ENCODE data around the gene MZB1.
"Not testable (repeated sequence)": the region's sequence is repeated elsewhere in the genome, so short reads cannot be mapped to it uniquely, and the experiment has no call there.

MZB1 gene

DNA sequence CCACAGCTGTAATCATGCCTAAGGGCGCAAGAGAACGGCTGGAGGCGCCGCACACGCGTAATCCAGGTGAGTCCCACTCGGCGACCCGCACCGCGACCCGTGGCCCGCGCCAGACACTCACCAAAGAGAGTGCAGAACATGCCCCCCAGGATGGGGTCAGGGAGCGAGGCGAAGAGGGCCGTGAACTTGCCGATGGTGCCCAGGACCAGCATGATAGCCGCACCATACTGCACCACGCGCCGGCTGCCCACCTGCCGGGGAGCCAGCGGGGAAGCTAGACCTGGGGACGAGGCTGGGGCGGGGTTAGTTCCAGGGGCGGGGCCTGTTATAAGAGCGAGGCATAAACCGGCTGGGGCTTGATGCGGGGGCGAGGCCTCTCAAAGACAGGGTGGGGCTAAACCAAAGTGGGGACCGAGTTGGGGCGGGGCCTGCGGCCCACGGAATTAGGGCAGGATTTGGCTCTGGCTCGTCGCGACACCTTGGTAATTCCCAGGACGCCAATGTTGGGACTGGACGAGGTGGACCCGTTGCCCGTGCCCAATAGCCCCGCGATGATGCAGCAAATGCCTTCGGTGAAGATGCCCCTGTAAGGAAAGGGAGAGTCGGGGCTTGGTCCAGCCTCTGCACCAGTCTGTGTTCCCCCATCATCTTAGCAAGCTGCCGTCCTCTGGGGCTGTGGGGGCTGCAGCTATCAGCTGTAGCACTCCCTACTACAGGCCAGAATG lies 11.4 kb downstream of the MZB1 start:
- DNase-seq (ENCODE audit: extremely low read depth in 1 of 2, low read depth in 1 of 2): no peak

DNA sequence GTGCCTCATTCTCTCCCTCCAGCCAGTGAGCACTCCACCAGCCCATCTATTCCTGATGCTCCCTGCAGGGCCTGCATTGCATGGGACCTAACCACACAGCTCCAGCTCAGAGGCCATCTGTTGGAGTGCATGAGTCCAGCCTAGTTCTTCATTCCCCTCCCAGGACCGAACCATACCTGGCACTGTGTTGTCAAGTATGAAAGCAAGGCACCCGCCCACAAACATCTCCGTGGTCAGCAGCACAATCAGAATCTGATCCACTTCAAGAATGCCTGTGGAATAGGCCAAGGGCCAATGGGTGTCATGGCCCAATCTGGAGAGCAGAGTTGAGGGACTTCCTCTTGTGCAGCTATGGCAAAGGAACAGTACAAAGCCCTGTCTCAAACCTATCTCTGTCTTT lies 12.5 kb downstream of the MZB1 start:
- DNase-seq (ENCODE audit: extremely low read depth in 1 of 2, low read depth in 1 of 2): no peak

DNA sequence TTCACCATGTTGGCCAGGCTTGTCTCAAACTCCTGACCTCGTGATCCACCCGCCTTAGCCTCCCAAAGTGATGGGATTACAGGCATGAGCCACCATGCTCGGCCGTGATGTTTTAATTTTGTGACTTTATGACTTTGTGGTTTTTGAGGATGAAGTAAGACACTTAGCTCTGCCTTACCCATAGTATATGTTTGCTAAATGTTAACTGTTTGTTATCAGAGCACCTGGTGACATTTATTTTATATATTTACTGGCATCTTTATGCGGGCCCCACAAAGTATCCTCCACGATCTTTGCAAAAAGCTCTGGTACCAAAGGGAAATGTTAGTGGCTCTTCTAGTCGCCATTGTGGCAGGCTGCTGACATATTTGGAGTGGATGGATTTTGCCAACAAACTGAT lies 13.3 kb downstream of the MZB1 start:
- no peak for DNase-seq (ENCODE audit: extremely low read depth in 1 of 2, low read depth in 1 of 2)

DNA sequence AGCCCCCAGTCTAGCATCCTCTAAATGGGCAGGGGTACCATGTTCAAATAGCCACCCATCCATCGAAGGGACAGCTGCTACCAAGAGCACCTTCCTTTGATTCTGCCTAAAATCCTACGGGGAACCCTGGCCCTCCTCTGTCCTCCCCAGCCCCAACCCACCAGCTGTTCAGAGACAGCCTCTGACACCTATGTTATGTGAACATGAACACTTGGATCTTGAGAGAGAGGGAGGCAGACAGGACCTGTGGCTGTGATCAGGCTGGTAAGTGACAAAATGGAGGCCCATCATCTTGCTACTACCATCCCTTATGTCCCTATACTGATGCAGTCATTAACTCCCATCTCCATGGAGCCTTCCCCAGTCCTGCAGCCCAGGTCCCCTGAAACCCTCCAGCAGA lies 14.8 kb downstream of the MZB1 start:
- DNase-seq (ENCODE audit: extremely low read depth in 1 of 2, low read depth in 1 of 2): no peak

DNA sequence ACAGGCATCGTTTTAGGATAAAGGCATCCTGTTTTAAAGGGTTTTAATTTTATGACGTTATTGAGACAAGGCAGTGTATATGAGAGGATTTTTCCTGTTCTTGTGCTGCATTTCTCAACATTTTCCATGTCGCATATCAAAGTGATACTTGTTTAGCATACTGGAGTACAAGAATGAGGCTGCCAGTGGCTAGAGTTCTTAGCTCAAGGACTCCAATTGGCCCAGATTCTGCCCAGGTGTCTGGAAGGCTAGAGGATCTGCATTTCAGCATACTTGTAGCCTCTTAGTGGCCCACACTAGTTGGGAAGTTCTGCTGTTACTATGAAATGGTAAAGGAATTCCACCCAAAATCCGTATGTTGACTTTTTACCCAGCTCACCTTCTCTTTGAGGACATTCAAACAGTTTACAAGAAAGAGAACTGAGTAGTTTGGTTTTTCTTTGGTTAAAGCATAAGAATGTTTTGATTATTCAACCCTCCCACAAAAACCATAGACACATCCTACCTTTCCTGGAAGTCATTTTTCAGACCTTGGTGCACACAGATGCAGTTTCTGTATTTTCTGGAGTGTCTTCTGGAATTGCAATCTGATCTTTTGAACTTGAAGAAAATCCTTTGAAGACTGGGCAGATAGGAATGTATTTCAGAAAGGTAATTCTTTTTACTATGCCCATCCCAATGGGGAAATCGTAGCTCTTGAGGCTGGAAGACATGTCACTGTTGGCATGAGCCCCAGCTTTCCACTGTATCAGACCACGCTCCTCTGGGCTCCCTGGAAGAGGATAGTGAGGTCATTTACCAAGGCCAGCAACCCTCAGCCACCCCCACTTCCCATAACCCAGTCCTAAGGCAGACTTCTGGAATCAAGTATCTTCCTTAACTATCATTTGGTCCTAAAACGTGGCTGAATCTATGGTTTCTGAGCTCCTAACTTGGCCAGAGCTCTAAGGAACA lies 18.0 kb downstream of the MZB1 start:
- no peak for DNase-seq (ENCODE audit: extremely low read depth in 1 of 2, low read depth in 1 of 2)

DNA sequence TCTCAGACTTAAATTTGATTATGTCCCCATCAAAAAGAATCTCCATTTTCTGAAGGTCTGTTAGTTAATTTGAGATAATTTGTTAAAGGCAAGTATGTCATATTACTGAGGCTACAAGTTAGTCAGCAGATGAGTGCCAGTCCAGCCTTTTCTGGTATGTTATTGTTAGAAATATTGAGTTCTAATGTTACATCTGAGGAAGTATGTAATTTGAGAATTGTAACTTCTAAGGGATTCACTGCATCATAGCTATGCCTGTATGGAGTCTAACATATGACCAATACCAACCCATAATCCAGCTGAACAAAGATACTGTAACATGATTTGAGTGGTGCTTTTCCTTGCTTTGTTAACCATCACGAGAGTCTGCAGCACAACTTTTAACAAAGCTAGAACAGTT lies 20.5 kb downstream of the MZB1 start:
- no peak for DNase-seq (ENCODE audit: extremely low read depth in 1 of 2, low read depth in 1 of 2)

DNA sequence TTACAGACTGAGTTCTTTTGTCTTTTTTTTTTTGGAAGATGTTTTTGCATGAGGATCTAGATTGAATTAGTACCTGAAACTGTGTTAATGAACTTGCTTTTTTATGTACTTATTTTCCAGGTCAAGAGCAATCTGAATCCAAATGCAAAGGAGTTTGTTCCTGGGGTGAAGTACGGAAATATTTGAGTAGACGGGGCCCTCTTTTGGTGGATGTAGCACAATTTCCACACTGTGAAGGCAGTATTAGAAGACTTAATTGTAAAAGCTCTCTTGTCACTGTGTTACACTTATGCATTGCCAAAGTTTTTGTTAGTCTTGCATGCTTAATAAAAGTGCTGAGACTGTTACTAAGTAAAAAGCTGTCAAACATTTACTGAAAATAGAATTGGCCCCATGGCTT lies 21.1 kb downstream of the MZB1 start:
- no peak for DNase-seq (ENCODE audit: extremely low read depth in 1 of 2, low read depth in 1 of 2)

DNA sequence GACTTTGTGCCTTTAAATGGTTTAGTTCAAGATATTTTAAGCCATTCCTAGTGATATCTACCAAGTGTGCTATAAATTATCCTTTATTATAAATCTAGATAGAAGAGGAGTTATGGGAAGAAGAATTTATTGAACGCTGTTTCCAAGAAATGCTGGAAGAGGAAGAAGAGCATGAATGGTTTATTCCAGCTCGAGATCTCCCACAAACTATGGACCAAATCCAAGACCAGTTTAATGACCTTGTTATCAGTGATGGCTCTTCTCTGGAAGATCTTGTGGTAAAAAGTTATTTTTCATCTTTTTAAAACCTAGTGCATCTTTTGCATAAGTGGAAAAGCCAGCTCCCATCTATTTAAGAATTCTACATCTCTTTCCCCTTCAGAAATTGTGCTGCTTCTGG lies 25.2 kb downstream of the MZB1 start:
- no peak for DNase-seq (ENCODE audit: extremely low read depth in 1 of 2, low read depth in 1 of 2)

DNA sequence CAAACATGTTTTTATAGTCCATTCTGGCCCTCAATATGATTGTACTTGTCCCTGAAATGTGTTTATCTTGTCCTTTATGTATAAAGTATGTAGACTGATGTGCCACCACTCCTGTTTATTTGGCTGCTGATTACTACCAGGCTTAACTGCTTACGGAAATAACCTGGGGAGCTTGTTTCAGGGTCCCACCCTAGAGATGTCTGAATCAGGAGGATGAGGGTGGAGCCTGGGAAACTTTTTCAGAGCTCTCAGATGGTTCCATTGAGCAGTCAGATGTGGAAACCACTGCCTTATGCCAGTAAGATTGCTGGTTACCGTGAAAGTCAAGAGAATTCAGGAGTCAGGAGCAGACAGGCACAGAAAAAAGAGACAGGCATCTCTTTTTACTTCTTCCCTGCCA lies 25.8 kb downstream of the MZB1 start:
- no peak for DNase-seq (ENCODE audit: extremely low read depth in 1 of 2, low read depth in 1 of 2)

DNA sequence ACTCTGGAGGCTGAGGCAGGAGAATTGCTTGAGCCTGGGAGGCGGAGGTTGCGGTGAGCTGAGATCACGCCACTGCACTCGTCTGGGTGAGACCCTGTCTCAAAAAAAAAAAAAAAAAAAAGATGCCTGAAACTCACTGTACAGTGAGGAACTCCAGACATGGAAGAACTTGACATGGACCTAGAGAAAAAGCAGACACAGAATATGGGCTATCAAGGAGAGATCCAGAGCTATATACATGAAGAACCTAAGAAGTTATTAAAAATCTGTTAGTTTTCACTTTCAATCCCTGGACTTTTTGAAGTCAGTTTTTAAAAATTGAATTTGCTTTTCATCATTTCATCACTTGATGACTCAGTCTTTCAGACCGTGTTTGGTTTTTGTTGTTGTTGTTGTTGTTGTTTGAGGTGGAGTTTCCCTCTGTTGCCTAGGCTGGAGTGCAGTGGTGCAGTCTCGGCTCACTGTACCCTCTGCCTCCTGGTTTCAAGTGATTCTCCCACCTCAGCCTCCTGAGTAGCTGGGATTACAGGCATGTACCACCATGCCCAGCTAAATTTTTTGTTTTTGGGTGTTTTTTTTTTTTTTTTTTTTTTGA lies 27.8 kb downstream of the MZB1 start:
- DNase-seq (ENCODE audit: extremely low read depth in 1 of 2, low read depth in 1 of 2): no peak

DNA sequence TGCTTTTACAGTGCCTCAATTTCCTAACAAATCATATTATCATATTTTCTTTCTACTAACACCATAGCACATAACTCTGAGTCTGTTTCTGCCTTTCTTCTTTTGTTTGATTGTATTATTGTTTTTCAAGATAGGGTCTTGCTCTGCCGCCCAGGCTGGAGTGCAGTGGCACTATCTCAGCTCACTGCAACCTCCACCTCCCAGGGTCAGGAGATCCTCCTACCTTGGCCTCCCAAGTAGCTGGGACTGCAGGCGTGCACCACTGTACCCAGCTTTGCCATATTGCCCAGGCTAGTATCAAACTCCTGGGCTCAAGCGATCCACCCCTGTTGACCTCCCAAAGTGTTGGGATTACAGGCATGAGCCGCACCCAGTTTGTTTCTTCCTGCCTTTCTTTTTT lies 29.3 kb downstream of the MZB1 start:
- no peak for DNase-seq (ENCODE audit: extremely low read depth in 1 of 2, low read depth in 1 of 2)

DNA sequence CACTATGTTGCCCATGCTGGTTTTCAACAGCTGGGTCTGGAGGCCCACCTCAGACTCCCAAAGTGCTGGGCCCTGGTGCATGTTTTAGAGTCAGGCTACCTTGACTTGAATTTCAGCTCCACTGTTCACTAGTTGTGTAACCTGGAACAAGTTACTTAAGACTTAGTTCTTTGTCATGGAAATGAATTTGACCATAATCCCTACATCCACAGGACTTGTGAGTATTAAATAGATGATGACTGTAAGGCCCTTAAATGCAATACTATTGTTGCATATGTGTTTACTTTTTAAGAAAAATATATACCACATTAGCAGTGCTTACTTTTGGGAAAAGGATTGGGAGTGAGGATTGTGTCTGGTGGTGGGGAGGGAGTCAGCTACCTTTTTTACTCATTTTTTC lies 31.6 kb downstream of the MZB1 start:
- no peak for DNase-seq (ENCODE audit: extremely low read depth in 1 of 2, low read depth in 1 of 2)

DNA sequence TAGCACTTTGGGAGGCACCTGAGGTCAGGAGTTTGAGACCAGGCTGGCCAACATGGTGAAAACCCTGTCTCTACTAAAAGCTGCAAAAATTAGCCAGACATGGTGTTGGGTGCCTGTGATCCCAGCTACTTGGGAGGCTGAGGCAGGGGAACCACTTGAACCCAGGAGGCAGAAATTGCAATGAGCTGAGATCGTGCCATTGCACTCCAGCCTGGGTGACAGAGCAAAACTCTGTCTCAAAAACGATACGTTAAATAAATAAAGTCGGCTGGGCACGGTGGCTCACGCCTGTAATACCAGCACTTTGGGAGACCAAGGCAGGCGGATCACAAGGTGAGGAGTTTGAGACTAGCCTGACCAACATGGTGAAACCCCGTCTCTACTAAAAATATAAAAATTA lies 33.8 kb downstream of the MZB1 start:
- DNase-seq (ENCODE audit: extremely low read depth in 1 of 2, low read depth in 1 of 2): not testable (repeated sequence)

DNA sequence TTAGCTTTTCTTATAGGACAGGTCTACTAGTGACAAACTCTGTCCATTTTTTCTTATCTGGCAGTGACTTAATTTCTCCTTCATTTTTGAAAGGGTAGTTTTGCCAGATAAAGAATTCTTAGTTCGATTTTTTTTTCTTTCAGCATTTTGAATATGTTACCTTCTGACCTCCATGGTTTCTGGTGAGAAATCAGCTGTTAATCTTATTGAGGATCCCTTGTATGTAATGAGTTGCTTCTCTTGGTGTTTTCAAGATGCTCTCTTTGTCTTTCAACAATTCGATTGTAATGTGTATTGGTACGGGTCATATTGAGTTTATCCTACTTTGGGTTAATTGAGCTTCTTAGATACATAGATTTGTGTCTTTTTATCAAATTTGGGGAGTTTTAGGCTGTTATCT lies 35.5 kb downstream of the MZB1 start:
- no peak for DNase-seq (ENCODE audit: extremely low read depth in 1 of 2, low read depth in 1 of 2)

DNA sequence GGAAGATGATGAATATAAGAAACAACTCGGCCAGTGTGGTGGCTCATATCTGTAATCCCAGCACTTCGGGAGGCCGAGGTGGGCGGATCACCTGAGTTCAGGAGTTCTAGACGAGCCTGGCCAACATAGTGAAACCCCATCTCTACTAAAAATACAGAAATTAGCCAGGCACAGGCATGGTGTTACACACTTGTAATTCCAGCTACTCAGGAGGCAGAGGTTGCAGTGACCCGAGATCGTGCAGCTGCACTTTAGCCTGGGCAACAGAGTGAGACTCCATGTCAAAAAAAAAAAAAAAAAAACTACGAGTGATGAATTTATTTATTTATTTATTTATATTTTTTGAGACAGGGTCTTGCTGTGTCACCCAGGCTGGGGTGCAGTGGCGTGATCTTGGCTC lies 41.9 kb downstream of the MZB1 start:
- not testable (repeated sequence) for DNase-seq (ENCODE audit: extremely low read depth in 1 of 2, low read depth in 1 of 2)

DNA sequence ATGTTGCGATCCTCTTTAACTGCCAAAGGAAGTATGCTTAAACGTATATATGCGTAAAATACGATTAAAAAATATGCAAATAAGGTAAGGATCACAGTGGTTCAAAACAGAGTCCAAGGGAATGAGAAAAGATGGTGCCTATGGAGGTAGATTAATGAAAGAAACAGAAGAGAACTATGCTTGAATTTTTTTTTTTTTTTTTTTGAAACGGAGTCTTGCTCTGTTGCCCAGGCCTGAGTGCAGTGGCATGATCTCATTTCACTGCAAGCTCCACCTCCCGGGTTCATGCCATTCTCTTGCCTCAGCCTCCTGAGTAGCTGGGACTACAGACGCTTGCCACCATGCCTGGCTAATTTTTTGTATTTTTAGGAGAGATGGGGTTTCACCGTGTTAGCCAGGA lies 44.3 kb downstream of the MZB1 start:
- DNase-seq (ENCODE audit: extremely low read depth in 1 of 2, low read depth in 1 of 2): not testable (repeated sequence)

DNA sequence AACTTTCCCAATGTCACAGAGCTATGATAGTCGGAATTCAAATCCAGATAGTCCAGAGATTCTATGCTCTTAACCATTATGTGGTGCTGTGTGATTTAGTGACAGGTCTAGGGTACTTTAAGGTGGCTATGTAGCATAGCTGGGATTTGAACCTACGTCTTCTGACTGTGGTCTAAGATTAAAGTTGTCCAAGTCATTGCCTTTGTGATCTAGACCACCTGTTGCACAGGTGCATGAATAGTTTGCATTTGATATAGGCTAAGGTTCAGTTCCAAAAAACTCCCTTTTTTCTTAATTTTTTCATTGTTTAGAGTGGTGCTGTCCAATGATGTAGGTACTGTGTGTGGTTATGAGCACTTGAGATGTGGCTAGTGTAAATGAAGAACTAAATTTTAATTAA lies 45.5 kb downstream of the MZB1 start:
- no peak for DNase-seq (ENCODE audit: extremely low read depth in 1 of 2, low read depth in 1 of 2)

DNA sequence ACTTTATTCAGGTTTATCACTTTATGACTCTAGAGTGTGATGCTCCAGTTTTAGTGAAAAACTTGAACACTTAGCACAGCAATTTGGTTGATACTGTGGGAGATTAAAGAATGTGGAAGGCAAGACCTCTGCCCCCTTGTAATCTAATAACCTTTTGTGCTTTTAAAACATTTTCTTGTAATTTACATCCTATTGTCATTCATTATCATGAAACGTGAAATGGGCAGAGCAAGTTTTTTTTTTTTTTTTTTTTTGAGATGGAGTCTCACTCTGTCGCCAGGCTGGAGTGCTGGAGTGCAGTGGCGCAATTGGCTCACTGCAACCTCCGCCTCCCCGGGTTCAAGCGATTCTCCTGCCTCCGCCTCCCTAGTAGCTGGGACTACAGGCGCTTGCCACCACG lies 46.2 kb downstream of the MZB1 start:
- no peak for DNase-seq (ENCODE audit: extremely low read depth in 1 of 2, low read depth in 1 of 2)

DNA sequence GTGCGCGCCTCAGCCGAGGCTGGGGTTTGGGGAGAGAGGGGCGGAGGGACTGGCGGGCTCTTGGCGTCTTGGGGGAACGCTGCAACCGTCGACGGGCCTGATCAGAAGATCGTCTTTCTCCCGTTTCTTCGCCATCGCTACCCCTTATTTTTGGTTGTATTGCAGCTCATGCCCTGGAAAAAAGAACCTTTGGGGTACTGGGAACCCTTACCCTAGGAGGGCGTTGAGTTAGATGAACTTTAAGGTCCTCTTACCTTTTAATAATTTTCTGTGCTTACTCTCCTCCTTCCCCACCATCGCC lies 47.3 kb downstream of the MZB1 start:
- DNase-seq (ENCODE audit: extremely low read depth in 1 of 2, low read depth in 1 of 2): peak; percentile 54 to 71

DNA sequence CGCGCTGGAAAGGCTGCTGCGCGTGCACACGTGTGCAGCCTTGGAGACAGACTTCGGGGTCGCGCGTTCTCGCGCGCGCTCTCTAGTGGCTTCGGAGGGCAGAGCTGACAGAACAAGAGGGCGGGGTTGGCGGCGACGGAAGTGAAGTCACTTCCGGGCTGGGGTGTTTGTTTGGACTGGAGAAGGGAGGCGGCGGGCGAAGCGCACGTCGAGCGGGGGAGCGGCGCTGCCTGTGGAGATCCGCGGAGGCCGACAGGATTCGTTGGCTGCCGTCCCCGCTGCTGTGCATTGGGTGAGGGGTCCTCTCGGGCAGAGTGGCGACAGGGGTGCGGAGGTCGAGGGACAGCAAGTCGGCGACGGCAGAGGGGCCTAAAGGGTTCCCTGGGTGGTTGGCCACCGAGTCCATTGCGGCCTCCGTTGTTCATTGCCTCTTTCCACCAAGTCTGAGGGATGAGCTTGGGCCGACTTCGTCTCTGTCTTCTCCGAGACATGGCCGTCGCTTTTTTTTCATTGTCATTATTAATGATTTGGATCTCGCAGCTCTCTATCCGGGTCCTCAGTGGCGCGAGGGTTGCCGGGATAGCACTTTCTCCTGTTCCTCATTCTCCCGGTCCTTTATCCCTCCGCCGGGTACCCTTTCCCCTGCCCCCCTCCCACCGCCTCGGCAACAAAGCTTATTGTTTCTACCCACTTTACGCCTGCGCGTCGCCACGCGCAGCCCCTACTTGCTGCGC lies 47.9 kb downstream of the MZB1 start, which contains the start of gene PAIP2:
Gene PAIP2 (plus strand): TSS at position 166 of the 734 bp plus-strand sequence. CDS start 21,931 bp downstream, outside the sequence.
- DNase-seq (ENCODE audit: extremely low read depth in 1 of 2, low read depth in 1 of 2): peak; percentile 90 to 96

DNA sequence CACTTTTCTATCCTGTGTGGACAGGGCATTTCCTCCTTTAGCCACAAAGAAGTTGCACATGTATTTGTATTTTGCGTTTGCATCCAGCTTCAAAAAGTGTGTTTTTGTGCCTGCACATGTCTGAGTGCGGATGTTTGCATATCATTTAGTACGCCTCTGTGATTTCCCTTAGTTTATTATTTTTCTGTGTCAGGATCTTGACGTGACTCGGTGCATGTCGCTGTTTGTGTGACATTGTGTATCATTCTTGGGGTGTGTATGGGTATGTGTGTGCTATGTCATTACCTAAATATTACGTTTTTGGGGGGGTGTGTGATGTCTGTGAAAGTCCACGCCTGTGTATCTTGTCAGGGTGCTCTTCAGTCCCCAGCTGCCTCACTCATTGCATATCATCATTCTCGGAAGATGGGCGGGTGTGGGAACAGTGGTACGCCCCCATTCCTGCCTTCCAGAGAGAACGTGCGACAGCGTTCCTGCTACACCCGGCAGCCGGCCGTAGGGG lies 48.5 kb downstream of the MZB1 start:
- no peak for DNase-seq (ENCODE audit: extremely low read depth in 1 of 2, low read depth in 1 of 2)
